HG03103 (cell line): ENCODE measurements around the gene PNPLA7.

ENCODE experiments used
- ATAC-seq: cut with Tn5 transposase; IDR thresholded peaks from one replicate; pipeline ENCODE4 v1.9.1; 2021; ENCODE audit warnings: low read depth; ENCODE audit not compliant: unreplicated experiment

The PNPLA7 gene

DNA sequence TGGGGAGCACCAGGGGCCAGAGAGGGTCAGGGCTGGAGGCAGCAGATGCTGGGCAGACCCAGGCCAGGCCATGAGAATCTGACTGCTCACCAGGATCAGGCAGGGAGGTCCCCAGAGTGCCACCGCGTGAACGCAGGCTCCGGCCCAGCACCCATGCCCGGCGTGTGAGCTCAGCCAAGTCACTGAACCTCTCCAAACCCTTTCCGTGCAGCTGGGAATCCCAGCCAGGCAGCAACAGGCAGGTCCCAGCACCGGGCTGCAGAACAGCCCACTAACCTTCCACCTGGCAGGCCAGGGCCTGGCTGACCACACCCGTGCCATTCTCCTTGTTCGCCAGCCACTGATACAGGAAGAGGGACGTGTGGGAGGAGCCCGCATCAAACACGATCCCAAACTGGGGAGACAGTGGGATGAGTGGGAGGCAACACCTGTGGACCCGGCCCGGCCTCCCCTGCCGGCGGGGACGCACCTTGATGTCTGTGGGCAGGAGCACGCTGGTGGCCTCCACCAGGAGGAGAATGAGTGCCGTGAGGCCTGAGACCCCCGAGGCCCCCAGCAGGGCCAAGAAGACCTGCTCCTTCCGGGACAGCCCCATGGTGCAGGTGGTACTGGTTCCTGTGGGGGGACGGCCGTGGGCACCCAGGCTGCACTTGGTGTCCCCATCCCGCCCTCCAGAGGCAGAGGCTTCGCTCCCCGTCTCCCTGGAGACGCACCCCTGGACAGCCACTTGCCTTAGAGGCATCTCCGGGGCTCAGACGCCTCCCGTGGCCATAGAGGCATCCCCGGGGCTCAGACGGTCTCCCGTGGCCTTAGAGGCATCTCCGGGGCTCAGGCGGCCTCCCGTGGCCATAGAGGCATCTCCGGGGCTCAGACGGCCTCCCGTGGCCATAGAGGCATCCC is 112.3 kb downstream of the PNPLA7 start:
- ATAC-seq: no peak

DNA sequence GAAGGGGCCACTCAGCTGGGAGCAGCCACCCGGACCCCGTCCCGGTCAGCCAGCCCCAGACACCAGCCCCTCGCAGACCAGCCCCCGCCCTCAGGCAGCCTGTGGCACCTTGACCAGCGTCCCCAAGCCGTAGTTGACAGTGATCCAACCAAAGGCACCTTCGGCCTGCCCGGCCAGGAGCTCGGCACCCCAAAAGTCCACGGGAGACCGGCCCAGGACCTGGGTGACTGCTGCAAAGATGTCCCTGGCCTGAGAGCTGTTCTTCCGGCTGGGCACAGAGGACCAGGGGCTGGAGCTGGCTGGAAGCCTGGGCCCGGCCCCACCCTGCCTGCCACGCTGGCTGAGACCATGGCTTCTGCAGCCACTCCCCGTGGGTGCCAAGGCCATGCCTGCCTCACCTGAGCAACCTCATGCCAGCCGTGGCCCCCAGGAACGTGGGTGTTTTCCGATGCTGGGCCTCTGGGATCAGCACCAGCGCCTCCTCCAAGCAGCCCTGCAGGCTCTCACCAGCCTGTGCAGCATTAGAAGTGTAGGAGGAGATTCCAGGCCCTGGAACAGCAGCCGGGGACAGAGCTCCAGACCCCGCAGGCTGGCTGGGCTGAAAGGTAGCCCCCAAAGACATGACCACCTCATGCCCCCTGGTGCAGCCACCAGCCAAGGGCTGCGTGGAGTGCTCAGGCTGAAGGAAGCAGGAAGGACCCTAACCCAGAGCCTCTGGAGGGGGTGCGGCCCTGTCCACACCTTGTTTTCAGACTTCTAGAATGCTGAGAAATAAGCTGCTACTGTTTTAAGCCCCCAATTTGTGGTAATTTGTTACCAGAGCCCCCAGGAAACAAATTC is 113.2 kb downstream of the PNPLA7 start:
- ATAC-seq: no peak

DNA sequence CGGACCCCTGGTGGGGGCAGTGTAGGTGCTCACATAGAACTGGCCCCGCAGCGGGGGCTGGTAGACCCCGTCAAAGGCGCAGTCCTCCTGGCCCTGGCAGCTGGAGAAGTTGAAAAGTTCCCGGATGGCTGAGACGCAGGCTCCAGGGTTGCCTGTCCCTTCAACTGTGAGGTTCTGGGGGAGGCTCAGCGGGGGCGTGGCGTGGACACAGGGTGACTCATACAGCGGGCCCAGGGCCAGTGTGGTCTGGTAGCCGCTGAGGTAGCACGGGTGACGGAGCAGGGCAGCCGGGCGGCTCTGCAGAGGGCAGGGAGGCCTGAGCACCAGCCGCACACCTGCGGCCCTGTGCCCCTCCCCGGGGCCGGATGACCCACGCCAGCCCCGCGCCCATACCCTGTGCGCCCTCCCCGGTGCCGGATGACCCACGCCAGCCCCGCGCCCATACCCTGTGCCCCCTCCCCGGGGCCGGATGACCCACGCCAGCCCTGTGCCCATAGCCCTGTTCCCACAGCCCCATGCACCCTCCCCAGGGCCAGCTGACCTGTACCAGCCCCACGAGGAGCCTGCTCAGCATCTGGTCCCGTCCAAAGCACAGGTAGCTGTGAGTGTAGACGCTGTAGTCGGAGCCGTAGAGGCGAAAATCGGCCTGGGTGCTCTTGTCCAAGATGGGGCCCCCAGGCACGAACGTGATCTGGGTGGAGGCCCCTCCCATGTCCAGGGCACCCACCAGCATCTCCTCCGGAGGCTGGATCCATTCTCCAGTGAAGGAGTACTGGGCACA is 114.0 kb downstream of the PNPLA7 start:
- ATAC-seq: no peak

DNA sequence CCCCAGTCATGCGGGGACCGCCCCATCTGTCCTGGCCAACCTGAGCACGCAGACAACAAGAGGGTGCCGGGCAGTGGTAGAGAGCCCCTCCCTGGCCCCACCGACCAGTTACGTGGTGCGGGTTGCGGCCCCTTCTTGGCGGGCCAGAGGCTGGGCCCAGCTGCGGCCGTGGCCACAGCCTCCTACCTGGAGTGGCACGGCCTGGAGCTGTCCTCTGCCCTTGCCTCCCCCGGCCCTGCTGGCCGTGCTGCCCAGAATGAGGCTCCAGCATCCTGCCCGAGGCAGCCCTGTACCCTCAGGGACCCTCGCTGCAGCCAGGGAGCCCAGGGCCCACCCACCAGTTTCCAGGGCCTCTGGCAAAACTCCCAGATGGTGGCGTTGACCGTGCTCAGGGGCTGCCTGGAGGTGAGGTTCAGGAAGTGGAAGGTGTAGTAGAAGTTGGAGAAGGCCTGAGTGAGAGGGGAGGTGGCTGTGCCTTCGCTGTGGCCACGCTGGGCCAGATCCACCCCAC is 114.8 kb downstream of the PNPLA7 start:
- no peak for ATAC-seq

DNA sequence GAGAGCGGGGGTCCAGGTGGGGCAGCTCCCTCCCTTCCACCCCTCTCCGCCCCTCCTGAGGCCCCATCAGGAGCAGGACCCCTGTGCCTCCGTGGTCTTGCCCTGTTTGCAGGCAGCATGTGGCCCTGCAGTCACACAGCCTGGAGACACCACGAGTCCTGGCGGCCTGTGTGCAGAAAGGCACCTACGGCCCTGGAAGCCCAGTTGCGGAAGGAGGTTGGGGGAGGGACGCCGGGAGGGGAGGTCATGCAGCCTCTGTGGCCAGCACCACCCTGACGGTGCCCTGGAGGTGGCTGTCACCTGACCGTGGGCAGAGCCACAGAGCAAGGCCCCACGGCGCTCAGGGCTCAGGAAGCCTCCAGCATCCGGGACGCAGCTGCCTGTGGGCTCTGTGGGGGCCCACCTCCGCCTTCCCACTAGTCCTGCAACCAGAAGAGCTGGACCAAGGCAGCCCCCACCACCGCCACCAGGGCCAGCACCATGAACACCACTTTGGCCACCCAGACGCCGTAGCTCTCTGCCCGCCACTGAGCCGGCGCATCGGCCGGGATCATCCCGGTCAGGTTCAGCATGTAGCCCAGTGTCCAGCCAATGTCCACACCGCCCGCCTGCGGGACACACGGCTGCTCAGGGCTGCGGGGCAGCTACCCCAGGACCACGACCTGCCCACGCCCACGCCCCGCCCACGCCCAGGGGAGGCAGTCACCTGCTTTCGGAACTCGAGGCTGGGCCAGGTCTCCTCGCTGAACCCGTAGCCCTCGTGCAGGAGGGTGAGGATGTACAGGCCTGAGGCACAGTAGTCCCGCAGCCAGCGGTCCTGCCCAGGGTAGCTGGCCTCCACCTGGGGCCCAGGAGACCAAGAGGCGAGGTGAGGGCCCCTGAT is 115.5 kb downstream of the PNPLA7 start:
- ATAC-seq: no peak

- no peak for ATAC-seq
These were observed 116.2 kb downstream of the PNPLA7 start for GRCh38 chr9:137433916-137434431.

DNA sequence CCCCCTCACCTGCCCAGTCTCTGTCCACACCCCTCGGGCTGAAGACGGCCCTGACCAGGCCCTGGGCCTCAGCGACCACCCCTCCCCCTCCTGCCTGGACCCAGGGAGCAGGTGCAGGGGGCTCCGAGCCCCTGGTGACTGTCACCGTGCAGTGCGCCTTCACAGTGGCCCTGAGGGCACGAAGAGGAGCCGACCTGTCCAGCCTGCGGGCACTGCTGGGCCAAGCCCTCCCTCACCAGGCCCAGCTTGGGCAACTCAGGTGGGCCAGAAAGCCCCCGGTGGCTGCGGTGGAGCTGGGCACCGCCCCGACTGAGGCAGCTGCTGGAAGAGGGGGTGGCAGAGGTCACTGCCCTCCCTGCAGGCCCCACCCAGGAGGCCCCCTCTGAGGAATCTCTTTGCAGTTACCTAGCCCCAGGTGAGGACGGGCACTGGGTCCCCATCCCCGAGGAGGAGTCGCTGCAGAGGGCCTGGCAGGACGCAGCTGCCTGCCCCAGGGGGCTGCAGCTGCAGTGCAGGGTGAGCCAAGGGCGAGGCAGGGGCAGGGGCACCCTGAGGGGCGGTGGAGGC is 116.8 kb downstream of the PNPLA7 start:
- no peak for ATAC-seq

DNA sequence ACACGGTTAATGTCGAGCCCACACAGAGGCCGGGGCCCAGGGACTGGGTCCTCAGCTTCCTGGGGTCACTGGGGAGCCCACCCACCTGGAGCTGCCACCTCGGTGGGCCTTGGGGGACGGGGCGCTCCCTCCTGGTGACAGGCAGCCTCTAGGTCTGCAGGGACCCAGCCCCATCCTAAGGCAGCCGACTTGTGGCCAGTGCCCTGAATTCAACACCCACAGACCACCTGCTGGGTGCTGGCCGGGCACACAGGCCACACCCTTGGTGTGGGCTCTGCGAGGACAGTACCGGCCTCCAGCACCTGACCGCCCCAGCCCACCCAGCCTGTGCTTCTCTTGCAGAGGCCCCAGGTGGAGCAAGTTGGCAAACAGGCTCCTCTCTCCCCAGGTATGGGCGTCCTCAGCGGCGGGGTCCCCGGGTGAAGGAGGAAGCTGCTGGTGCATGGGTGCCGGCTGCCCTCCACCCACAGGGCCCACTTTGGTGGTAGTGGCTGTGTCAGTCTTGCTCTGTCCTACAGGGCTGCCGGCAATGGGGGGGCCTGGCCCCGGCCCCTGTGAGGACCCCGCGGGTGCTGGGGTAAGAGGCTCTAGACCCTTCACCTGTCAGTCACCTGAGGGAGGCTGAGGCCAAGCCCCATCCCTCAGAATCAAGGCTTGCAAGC is 117.4 kb downstream of the PNPLA7 start:
- no peak for ATAC-seq

DNA sequence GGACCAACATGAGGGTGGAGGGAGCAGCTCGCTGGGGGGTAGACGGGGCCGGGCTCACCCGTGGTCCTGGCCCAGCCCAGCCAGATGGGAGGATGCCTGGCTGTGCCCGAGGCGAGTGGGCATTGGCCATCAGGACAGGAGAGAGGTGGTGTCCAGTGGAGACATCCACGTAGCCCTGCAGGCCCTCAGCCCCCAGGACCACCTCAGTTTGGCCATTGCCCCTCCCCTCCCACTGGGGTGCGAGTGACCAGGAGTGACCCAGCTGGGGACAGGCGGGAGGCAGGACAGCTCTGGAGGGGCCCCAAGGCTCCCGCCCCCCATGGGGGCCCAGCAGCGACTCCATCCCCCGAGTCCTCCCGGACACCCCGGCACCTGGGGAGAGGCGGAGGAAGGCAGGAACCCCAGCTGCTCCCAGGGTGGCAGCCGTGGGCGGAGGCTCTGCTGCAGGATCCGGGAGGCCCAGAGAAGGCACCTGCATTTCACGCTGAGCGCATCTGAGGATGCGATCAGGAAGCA is 118.7 kb downstream of the PNPLA7 start:
- ATAC-seq: no peak

GRCh38 chr9:137430723-137431415 is 119.3 kb downstream of the PNPLA7 start:
- ATAC-seq: no peak

- no peak for ATAC-seq
These were observed 120.1 kb downstream of the PNPLA7 start for GRCh38 chr9:137429974-137430722.

DNA sequence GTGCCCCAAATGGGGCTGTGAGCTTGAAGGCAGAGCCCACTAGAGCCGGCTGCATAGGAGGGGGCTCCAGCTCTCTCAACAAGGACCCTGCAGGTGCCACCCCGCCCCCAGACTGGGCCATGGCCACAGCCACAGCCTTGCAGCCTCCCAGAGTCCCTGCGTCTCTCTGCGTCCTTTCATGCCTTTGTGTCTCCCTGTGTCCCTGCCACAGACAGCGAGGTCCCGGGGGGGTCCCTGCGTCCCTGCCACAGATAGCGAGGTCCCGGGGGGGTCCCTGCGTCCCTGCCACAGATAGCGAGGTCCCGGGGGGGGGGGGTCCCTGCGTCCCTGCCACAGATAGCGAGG is 120.7 kb downstream of the PNPLA7 start:
- ATAC-seq: no peak

DNA sequence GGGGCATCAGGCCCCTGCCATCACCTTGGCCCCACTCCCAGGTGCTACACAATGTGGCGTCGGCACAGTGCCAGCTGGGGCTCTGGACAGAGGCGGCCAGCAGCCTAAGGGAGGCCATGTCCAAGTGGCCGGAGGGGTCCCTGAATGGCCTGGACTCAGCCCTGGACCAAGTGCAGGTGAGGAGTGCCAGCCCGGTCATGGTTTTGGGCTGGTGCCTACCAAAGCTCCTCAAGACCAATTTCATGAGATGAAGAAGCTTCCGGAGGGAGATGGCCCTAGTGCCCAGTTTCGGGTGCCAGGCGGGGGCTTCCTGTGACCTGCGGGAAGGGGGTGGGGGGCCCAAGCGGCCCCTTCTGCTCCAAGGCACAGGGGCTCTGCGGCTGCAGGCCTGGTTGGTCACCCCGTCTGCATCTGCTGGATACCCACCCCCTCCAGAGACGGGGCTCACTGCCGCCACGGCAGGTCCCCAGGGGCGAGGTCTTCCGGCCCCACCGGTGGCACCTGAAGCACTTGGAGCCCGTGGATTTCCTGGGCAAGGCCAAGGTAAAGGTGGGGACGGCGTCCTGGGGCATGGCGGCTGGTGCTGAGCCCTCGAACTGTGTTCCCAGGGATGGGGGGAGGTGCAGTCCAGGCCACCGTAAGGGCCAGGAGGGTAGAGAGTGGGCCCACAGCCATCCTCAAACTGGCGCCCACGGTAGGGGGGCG is 121.2 kb downstream of the PNPLA7 start:
- no peak for ATAC-seq

GRCh38 chr9:137428311-137428630 is 121.9 kb downstream of the PNPLA7 start:
- no peak for ATAC-seq

GRCh38 chr9:137427454-137428310 is 122.5 kb downstream of the PNPLA7 start:
- ATAC-seq: no peak
